GM18511 (cell line): Measurements from ENCODE around the gene GNG4.
"Not testable (repeated sequence)": the region's sequence is repeated elsewhere in the genome, so short reads cannot be mapped to it uniquely, and the experiment has no call there.

Source experiments
- ATAC-seq: cut with Tn5 transposase; IDR thresholded peaks from one replicate; pipeline ENCODE4 v1.9.1; 2021; ENCODE audit warnings: mild to moderate bottlenecking, moderate library complexity; ENCODE audit not compliant: unreplicated experiment

GNG4 gene

DNA sequence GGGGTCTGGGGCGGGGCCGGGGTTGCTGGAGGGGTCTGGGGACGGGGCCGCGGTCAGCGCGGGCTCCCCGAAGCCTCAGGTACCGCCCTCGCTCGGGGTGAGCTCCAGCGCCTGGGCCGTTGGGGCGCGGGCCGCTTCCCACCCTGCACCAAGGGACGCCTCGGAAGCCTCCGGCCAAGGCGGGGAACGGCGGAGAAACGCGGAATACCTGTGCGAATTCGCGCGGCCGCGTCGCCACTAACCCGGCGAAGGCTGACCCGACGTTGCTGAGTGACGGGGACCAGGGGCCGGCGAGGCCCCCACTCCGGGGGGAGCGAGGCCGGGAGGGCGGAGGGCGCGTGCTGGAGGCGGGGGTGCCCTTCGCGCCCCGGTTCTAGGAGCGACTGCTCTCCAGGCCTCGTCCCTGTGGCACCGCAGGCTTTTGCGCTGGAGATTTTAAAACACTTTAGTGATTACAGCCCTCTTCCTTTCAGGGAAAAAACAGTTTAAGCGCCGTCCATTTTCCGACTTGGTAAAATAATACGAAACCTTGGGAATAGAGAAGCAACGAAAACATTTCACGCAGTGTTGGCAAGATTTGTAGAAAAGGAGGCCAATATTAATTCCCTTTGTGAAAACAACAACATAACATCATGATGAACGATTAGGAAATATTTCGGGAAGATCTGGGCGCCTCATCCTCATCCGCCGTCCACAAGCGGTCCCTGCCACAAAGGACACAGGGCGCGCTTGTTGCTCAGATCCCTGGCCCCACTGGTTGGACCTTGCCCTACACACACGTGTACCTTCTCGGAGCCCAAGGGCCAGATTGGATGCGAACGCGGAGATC is 971 bp upstream of the GNG4 start:
- no peak for ATAC-seq

DNA sequence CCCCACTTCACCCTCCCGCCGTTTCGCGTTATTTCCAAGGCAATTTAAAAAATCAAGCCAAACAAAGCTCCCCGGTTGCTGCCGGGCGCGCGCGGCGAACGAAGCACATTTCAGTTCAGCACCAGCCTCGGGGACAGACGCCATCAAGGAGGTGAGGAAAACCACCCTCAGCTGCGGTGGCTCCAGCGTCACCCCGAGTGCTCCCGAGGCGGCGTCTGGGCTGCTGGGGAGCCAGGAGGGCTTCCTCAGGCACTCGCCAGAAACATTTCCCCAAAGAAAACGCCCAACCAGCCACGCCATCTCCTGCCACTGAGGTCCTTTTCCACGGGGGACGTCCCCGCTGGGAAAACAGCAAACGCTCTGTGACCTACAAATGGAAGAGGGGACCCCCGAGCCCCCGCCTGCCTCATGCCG is 623 bp downstream of the GNG4 start:
- peak; percentile 71 for ATAC-seq

DNA sequence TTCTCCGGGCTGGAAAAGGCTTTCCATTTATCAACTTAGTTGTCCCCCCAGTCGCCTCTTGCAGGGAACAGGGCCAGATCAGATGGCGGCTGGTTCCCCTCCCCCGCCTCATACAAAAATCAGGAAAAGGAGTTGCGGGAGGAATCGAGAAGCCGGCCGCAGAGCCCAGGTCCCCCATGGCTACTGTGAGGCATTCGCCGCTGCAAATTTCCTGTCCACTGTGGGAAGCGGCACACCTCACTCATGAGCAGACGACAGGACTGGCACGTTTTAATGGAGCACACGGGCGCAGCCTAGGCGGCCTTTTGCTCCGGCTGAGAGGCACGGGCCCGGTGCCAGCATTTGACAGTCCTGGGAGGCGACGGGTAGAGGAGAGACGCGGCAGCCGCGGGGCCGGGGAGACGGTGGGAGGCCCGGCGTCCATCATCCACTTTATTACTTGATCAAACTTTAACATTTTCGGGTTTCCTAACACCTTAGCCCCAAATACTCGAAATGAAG is 1.1 kb downstream of the GNG4 start:
- no peak for ATAC-seq

DNA sequence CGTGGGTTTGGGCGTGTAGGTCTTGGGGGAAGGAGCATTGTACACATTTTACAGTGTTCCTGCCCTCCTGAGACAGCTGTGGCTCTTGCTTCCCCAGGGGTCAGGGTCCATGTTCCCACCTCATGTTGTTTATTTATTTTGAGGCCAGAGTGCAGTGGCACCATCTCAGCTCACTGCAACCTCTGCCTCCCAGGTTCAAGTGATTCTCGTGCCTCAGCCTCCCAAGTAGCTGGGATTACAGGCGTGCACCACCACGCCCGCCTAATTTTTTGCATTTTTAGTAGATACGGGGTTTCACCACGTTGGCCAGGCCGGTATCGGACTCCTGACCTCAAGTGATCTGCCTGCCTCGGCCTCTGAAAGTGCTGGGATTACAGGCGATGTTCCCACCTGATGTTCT is 2.0 kb downstream of the GNG4 start:
- ATAC-seq, result not testable (repeated sequence)

DNA sequence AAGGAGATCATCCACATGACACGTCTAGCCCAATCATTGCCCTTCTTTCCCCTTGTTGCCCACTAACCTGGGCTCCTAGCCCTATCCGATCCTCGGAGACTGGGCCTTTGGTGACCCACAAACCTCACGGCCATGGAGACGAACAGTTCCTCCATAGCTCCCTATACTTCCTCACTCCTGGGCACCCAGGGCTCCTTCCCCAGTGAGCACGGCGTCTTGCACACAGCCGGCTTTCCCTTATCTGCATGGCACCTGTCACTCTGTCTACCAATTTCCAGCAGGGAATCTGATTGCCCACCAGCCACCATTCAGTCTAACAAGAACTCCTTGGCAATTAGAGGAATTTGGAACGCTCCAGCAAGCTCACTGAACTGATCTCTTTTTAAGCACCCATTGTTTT is 3.1 kb downstream of the GNG4 start:
- no peak for ATAC-seq

DNA sequence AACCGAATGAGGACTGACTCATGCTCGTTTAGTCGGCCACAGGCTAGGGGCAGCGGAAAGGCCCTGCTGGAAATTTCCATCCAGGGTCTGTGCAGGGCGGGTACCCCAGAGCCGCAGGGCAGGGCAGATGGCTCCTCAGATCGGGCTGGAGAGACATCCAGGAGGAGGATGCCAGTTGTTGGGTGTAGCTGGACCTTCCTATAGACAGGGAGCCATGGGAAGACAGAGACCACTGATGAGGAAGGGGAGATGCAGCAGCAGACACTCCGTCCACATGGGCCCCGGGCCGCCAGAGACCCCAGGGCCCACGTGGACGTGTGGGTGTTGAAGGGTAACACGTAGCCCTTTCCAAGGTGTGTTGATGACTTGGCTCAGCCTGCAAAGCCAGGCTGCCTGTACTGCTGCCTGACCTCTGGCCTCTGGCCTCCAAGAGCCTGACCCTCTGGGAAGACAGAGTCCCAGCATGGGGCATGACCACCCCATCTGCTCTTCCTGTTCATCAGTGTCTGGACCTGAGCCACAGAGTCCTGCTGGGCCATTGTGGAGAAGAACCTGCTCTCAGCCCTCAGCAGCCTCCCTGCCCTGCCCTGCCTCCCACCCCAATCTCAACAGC is 4.8 kb downstream of the GNG4 start:
- no peak for ATAC-seq

DNA sequence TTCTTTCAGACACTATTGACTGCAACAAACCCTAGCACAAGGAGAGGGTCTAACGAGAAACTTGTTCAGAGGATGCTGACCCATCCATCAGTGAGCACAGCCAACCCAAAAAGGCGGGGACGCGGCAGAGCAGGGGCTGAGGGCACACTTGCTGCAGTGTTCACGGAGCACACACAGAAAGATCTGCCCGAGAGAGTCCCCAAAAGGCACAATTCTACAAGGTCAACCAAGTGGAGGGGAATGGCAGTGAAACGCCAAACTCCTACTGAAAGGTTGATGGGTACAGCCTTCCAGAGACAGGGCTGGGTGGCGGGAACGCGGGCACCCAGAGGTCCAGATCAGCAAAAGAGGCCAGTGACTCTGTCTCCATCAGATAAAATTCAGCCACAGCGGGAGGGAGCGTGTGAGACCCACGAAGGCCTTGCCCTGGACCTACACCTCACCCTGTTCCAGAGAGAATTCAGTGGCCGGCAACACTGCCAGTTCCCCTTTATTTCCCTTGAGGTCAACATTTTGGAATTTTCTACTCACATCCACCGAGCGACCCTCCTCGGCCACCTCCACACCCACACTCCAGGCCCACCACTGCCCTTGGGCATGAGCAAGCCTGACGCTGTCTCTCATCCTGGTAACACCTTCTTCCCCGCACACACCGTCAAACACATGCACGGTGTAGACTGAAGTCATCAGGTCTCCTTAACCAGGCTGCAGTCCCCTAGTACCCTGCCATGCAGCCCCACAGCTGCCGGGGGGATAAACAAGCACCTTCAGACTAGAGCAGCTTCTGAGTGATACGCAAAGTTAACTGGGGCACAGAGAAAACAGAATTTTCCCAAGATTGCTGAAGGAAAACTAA is 5.5 kb downstream of the GNG4 start:
- no peak for ATAC-seq

DNA sequence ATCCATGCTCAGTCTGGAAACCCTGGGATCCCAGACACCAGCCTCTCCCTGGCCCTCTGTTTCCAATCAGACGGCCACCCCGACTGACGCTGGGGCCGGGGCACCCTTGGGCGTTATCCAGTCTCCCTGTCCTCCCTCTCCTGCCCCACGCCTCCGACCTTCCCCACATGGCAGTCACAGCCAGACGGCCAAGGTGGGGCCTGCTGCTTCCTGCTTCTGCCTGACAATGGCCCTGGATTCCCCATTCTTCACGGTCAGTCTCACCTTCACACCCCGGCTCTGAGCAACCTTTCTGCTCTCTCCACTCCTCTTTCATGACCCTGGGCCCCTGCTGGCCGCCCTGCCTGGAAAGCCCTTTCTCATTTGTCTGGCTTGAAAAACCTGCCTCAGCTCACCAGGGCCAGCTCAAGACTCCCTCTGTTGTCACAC is 6.6 kb downstream of the GNG4 start:
- ATAC-seq, result no peak

DNA sequence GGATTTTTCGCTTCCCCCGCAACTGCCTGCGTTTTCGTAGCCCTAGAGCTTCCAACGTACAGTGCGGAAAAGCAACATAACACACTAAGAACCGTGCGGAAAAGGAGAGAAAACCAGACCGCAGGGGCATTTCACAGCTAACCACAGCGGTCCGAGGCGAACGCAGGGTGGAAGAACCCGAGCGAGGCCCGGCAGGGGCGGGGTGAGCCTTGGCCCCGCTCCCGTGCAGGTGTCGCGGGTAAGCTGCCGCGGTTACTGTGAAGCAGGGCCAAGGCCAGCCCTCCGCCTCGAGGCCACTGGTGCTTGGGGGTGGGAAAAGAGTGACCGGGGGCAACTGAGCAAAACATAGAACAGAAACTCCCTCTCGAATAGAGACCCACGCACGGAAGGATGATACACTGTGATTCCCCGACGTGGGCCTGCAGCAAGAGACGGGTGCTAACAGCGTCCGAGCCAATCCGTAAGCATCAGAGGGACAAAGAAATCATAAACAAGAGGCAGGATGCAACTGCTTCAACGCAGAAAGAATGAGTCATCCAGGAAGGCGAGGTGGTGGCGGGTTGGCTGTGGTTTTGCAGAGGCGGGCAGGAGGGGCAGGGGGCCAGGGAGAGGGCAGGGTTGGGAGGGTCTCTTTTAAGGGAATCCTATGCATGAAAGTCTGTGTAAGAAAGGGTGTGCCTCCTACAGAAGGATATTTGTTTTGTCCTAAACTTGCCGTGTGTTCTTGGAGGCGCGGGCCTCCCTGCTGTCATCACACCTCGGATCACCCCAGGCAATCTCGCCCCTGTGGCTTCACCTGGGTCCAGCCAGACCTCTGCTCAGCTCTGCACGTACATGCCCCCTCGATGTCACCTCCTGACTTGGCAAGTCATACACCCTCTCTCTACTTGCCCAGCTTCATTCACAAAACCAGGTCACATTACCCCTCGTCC is 7.3 kb downstream of the GNG4 start:
- peak; percentile 81 for ATAC-seq

DNA sequence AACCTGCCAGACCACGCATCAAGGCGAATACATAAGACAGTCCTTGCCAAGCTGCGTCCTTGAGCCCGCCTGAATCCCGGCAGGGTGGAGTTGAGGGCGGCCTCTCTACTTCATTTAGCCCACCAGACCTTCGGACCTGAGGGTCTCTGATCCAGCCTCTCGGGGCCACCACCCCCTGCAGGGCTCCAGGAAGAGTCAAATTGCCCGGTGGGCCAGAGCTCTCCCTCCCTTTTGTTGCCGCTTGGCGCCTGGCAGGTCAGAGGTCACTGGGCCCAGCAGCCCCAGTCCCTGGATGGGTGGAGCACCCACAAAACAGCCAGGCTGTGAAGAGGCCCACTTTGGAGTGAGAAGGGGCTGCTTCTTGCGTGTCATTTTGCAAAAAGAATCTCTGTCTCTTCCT is 9.0 kb downstream of the GNG4 start:
- no peak for ATAC-seq

DNA sequence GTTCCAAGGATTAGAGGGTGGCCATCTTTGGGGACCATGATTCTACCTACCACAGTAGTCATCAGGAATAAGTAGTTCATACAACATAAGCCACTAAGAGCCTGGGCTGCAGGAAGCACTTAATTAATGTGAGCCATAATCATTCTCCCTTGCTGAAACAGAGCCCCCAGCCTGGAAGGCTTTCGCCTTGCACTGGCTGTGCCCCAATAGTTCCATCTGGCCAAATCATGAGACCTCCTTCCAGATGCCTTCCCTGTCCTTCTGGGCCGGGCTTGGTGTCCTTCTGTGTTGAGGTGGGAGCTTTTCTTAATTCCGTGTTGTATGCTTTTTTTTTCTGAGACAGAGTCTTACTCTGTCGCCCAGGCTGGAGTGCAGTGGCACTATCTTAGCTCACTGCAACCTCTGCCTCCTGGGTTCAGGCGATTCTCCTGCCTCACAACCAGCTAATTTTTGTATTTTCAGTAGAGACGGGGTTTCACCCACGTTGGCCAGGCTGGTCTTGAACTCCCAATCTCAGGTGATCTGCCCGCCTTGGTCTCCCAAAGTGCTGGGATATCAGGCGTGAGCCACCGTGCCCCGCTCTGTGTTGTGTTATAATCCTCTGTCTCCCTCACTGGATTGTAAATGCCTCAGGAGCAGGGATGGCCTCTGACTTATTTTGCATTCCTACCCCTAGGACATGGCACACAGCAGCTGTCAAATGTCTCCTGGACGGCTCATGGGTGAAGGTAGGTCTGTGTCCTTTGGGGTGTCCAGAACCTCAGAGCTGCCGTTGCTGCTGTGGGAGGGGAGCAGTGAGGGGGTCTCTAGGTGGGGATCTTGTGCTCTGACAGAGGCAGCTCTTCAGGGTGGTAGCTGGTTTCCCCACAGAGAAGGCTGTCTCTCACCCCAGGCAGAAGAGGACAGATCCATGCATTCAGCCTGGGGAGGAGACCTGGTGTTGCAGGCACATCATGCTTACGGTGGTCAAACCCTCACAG is 10.1 kb downstream of the GNG4 start:
- no peak for ATAC-seq

DNA sequence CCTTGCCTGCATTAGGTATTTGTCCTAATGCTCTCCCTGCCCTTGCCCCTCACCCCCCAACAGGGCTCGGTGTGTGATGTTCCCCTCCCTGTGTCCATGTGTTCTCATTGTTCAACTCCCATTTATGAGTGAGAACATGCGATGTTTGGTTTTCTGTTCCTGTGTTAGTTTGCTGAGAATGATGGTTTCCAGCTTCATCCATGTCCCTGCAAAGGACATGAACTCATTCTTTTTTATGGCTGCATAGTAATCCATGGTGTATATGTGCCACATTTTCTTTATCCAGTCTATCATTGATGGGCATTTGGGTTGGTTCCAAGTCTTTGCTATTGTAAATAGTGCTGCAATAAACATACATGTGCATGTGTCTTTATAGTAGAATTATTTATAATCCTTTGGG is 11.0 kb downstream of the GNG4 start:
- ATAC-seq, result not testable (repeated sequence)

DNA sequence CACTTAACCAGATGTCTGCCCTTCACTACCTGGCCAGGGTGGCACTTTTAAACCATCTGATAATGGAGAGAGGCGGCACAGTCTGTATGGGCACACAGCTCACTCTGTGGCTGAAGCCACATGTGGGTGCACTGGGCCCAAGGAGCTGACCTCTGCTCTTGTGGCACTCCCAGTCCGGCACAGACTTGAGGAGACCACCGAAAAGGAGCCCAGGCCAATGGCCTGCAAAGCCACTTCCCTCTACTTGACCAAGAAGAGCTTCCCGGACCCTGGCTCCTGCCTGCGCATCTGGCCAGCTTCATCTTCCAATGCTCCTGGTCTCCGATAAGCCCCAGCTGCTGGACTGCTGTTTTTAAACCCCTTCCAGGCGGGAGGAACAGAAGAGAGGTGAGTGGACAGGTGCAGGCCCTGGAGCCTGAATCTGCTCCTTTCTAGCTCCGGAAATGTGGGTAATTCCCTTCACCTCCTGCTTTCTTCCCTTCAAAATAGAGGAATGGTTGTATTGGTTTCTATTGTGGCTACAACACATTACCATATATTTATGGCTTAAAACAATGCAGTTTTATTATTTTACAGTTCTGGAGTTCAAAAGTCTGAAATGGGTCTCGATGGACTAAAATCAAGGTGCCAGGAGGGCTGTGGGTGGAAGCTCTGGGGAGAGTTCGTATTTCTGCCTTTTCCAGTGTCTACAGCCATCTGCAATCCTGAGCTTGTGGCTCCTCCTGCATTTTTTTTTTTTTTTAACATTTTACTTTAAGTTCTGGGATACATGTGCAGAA is 11.6 kb downstream of the GNG4 start:
- ATAC-seq, result no peak

DNA sequence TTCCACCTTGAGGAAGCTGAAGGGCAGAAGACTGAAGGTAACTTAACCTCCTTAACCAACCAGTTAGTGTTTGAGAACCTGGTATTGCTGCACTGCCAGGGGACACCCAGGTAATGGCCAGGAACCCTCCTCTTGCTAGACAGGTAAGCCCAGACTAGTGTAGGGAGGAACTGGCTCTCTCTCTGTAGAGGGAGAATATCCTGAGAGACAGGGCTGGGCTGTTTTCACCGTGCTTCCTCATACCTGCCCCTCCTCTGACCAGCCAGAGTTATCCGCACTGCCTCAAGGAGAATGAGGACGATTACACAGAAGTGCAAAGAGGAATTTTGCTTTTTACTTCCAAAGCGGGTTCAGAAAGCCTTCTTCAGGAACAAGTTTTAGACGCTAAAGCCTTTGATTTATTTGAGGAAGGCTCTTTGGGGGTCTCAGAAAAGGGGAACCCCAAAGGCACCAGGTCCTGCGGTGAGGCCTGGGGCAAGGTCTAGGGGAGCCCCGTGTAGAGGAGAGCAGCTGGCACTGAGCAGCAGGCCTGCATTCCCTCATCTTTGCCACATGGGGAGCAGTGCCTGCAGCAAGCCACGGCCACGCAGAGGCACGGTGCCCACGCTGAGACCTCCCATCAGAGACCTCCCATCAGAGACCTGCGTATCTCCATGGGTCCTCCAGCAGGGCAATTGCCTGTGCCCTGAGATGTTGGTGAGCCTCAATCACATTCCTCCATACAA is 13.5 kb downstream of the GNG4 start:
- ATAC-seq, result no peak

DNA sequence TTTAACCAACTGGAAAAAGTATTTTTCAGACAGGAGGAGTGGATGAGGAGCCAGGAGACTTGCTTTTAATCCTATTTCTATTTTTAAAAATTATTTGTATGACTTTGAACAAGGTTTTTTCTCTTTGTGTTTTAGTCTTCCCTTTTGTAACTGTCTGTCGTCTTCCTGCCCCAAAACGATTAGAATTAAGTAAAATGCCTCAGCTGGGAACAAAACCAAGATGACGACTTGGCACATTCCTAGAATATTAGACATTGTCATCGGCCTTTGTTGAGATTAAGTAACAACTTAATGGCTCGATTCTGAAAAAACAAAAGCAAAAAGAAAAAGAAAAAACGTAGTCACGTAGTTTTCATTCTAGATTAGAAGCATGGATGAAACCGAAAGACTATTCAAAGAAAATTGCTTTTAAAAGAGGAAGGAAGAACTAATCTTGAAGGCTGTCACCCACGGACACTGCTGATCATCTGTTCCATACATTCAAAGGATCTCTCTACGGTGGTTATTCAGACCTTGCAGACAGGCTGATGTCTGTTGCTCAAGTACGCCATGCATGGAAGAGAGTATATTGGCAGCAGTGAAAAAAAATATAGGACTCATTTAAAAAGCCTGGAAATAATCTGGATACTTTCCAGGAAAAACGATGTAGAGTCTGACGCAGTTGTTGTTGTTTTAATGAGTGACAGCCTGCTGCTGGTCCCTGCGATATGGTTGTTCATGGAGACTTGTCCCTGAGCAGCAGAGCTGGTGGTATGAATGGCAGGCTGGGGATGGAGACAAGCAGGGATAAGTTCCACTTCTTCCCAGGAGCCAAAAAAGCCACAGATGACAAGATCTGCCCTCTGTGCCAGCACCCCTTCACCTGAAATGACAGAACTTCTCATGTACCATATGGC is 16.8 kb downstream of the GNG4 start:
- ATAC-seq, result peak; percentile 82

DNA sequence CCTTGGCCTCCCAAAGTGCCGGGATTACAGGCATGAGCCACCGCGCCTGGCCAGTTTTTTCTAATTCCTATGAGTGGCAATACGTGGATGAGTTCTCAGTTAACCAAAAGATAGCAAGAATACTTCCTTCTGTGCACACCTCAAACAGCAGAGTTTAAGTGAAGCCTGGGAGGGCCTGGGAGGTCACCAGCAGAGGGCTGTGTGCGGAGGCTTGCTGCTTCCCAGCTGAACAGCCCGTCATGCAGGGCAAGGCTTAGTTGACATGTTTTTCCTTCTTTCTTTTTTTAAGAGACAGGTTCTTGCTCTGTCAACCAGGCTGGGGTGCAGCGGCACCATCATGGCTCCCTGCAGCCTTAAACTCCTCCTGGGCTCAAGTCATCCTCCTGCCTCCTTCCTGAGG is 17.8 kb downstream of the GNG4 start:
- ATAC-seq, result no peak
